Stimulated activated naive CD8-positive, alpha-beta T cell treated with anti-CD3 and anti-CD28 coated beads, Interleukin-15, amount 100 ng/mL, for 72 hours (primary cell): ENCODE data around the gene PCA3.
"Not testable (repeated sequence)": the region's sequence is repeated elsewhere in the genome, so short reads cannot be mapped to it uniquely, and the experiment has no call there.

ENCODE experiments used
- ATAC-seq: fragments of 150-1000 bp; cut with Tn5 transposase; 2 replicates; pipeline ENCODE4 v1.10.0; 2021; ENCODE audit warnings: mild to moderate bottlenecking, moderate library complexity
- DNase-seq, 2 donors: peaks; one replicate each; pipeline ENCODE4 v3.0.0; 2021 to 2022
- H3K27ac Mint-ChIP-seq, 2 donors: one replicate each; pipeline ENCODE4 v1.8.0; 2022; ENCODE audit warnings: mild to moderate bottlenecking in 2 of 2, mixed read lengths in 2 of 2, moderate library complexity in 2 of 2
- H3K27me3 Mint-ChIP-seq: one replicate; pipeline ENCODE4 v1.8.0; 2022; ENCODE audit warnings: mixed read lengths
- H3K4me1 Mint-ChIP-seq: one replicate; pipeline ENCODE4 v1.8.0; 2022; ENCODE audit warnings: mild to moderate bottlenecking, mixed read lengths
- H3K4me3 Mint-ChIP-seq, 2 donors: one replicate each; pipeline ENCODE4 v1.8.0; 2022; ENCODE audit warnings: mild to moderate bottlenecking in 2 of 2, mixed read lengths in 2 of 2, moderate library complexity in 1 of 2
- H3K9me3 Mint-ChIP-seq, 2 donors: one replicate each; pipeline ENCODE4 v1.8.0; 2022; ENCODE audit warnings: mixed read lengths in 2 of 2

PCA3 gene

DNA sequence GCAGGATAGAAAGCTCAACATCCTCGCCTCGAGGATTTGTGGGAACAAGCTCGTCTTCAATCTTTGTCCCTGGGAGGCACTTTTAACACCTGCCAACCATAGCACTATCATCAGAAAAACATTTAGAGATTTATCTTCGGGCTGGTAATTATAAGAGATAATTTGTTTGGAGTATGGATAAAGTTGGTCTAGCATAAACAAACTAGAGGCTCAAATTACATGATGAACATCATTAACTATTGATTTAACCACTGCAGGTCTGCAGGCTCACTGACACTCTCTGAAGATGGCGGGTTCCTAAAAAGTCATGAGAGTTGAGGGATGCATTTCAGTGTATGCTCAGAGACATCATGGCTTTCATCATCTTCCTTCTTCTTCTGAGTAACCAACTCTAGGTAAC is 25.8 kb upstream of the PCA3 start:
- Mint-ChIP-seq H3K4me1 (no peaks in the 10 kb centered on the region), H3K4me3 (no peak overlapping the region), H3K9me3 (peaks cover 12 to 17% of the 10 kb centered on the region in 2 donors), H3K27ac (no peak overlapping the region), H3K27me3 (peaks cover 14% of the 10 kb centered on the region)
- ATAC-seq (no peak), DNase-seq (no peak)

DNA sequence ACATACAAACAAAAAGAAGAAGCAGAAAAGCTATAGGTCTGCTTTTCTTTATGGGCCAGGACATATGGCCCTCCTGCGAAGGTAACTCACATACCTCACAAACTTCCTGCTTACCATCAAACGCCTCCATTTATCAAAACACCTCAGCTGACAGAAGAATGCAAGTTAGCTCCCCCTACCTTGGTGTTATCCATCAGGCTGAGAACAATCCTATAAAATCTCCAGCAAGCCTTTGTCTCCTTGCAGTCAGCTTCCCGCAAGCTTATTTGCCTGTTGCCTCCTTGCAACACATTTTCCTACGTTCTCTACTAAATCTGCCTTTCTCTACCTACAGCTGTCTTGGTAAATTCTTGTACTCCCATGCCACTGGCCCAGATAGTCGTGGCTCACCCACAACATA is 22.7 kb upstream of the PCA3 start:
- DNase-seq (no peak), ATAC-seq (no peak)
- H3K4me1 Mint-ChIP-seq: peaks cover 6% of the 10 kb centered on the region
- no peak overlapping the region for H3K4me3 Mint-ChIP-seq
- H3K9me3 Mint-ChIP-seq: peaks cover 12 to 17% of the 10 kb centered on the region in 2 donors
- peaks cover 6% of the 10 kb centered on the region for H3K27me3 Mint-ChIP-seq
- no peak overlapping the region for H3K27ac Mint-ChIP-seq

DNA sequence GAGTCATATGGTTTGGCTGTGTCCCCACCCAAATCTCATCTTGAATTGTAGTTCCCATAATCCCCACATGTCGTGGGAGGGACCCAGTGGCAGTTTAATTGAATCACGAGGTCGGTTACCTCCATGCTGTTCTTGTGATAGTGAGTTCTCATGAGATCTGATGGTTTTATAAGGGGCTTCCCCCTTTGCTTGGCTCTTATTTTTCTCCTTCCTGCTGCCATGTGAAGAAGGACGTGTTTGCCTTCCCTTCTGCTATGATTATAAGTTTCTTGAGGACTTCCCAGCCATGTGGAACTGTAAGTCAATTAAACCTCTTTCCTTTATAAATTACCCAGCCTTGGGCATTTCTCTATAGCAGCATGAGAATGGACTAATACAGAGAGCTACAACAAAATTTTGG is 21.3 kb upstream of the PCA3 start:
- H3K4me1 Mint-ChIP-seq, DNase-seq, H3K27me3 Mint-ChIP-seq, H3K27ac Mint-ChIP-seq, ATAC-seq, H3K4me3 Mint-ChIP-seq: not testable (repeated sequence)
- peaks cover 12 to 17% of the 10 kb centered on the region in 2 donors for H3K9me3 Mint-ChIP-seq

- H3K9me3 Mint-ChIP-seq: peaks cover 12 to 17% of the 10 kb centered on the region in 2 donors
- H3K27me3 Mint-ChIP-seq: peaks cover 6% of the 10 kb centered on the region
- ATAC-seq (no peak), DNase-seq (no peak)
- H3K4me3 Mint-ChIP-seq: no peak overlapping the region
- peaks cover 6% of the 10 kb centered on the region for H3K4me1 Mint-ChIP-seq
- H3K27ac Mint-ChIP-seq: no peak overlapping the region
These were observed 20.3 kb upstream of the PCA3 start for GRCh38 chr9:76743931-76744330.

DNA sequence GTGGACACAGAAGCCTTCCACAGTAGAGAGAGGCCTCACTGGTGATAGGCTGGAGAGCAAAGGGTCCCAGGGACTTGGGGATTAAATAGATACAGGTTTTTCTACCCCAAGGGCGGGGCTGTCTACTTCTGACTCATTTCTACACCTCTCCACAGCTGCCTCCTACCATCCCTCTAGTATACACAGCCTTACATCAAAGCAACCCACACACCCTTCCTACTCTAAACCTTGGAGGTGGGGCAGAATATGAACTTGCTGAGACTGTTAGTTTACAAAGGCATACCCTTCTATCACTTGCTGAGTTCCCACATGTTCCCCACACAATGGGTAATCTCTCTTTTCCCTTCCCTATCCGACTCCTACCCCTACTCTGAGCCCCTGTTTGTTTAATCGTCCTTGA is 19.9 kb upstream of the PCA3 start:
- peaks cover 6% of the 10 kb centered on the region for H3K27me3 Mint-ChIP-seq
- H3K9me3 Mint-ChIP-seq: peaks cover 12 to 17% of the 10 kb centered on the region in 2 donors
- H3K27ac Mint-ChIP-seq: no peak overlapping the region
- H3K4me3 Mint-ChIP-seq: no peak overlapping the region
- peak; percentile 45 for ATAC-seq
- DNase-seq: no peak
- peaks cover 6% of the 10 kb centered on the region for H3K4me1 Mint-ChIP-seq

DNA sequence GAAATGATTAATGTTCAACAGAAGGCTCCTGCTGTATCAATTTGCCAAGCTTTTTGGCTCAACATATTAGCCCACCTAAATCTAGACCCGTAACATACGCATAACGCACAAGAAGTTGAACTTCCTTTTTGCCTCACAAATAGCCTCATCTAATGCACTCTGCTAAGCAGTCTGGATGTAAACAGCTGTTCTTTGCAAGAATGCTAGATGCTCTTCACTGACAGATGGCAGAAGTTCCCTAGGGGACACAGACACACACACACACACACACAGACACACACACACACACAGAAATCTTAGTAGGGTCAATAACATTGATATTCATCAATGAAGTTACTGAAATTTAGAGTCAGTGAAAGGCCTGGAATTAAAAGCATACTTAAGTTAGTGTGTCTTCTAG is 13.2 kb upstream of the PCA3 start:
- H3K27ac Mint-ChIP-seq: no peak overlapping the region
- H3K4me1 Mint-ChIP-seq: no peaks in the 10 kb centered on the region
- H3K27me3 Mint-ChIP-seq: no peaks in the 10 kb centered on the region
- ATAC-seq (no peak), DNase-seq (no peak)
- no peak overlapping the region for H3K4me3 Mint-ChIP-seq
- no peaks in the 10 kb centered on the region for H3K9me3 Mint-ChIP-seq

GRCh38 chr9:76756268-76756640 is 8.0 kb upstream of the PCA3 start:
- peaks cover 7% of the 10 kb centered on the region for H3K27me3 Mint-ChIP-seq
- ATAC-seq: no peak
- DNase-seq: no peak
- H3K4me1 Mint-ChIP-seq: no peaks in the 10 kb centered on the region
- H3K9me3 Mint-ChIP-seq: no peaks in the 10 kb centered on the region
- H3K27ac Mint-ChIP-seq: no peak overlapping the region
- no peak overlapping the region for H3K4me3 Mint-ChIP-seq

DNA sequence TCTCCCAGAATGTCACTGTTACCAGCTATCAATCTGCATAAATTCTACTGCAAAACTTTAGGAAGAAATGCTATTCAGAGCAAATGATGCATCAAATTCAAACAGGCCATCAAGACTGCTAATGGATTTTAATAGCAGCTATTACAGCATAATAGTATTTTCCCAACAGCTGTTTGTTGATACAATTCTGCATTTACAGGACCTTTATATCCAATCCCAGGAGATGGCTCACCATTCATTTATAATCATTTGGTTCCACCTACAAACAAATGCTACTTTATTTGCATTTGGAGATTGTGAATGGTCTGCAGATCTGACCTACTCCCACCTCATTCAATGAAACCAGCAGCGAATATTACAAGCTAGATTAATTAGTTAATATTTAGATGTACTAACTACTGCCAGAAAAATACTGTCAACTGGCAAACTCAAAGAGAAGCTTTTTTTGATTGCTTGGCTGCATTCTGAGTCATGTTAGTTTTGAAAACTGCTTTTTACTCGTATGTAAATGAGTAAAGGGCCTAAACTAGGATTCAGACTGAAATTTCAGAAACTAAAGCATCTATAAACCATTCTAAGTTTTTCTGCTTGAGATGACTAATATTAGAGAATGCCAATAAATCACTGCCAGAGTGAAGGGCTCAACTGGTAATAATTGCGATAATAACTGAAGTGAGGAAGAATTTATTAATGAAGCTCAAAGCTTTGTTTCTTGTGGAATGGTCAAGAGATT is 7.1 kb upstream of the PCA3 start:
- Mint-ChIP-seq H3K4me3 (no peak overlapping the region), H3K27ac (no peak overlapping the region), H3K4me1 (no peaks in the 10 kb centered on the region), H3K27me3 (peaks cover 7% of the 10 kb centered on the region), H3K9me3 (no peaks in the 10 kb centered on the region)
- no peak for ATAC-seq
- DNase-seq: no peak

DNA sequence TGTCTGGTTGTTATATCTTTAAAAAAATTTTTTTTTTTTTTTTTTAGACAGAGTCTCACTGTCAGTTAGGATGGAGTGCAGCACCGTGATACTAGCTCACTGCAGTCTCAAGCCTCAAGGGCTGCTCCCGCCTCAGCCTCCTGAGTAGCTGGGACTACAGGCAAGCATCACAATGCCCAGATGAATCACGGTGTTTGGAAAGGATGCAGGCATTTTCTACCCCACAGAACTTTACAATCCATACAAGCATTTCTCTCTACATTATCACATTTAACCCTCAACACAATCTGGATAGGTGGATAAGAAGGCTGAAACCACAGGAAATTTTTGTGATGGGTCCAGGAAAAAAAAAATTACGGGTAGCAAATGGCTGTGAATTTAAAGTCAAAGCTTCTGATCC is 5.8 kb upstream of the PCA3 start:
- H3K27me3 Mint-ChIP-seq: peaks cover 7% of the 10 kb centered on the region
- no peaks in the 10 kb centered on the region for H3K9me3 Mint-ChIP-seq
- DNase-seq (no peak), ATAC-seq (no peak)
- H3K4me1 Mint-ChIP-seq: no peaks in the 10 kb centered on the region
- H3K27ac Mint-ChIP-seq: no peak overlapping the region
- no peak overlapping the region for H3K4me3 Mint-ChIP-seq

DNA sequence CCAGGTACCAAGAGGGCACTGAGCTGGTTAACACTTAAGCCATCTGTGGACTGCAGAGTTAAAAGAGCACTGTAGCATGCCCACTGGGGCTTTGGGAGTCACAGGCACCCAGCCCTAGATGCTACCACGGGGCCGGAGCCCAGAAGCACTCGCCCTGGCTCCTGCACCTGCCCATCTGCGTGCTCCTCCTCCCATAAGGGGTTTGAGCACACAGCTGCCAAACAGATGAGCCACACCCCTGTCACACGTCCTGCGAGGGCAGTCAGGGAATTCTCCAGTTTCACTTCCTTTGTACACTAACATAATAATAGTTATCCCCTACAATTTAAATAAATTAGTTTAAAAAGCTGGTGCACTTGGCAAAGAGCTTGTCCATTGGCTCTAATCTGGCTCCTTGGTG is 4.5 kb upstream of the PCA3 start:
- Mint-ChIP-seq H3K4me3 (no peak overlapping the region), H3K27me3 (peaks cover 7% of the 10 kb centered on the region), H3K4me1 (no peaks in the 10 kb centered on the region), H3K9me3 (no peaks in the 10 kb centered on the region), H3K27ac (peak overlapping the region in 1 of 2 donors; percentile 59)
- DNase-seq: no peak
- no peak for ATAC-seq

- H3K27ac Mint-ChIP-seq: no peak overlapping the region
- ATAC-seq: no peak
- no peak overlapping the region for H3K4me3 Mint-ChIP-seq
- H3K9me3 Mint-ChIP-seq: no peaks in the 10 kb centered on the region
- H3K27me3 Mint-ChIP-seq: peaks cover 7% of the 10 kb centered on the region
- no peaks in the 10 kb centered on the region for H3K4me1 Mint-ChIP-seq
- no peak for DNase-seq
These were observed 2.8 kb upstream of the PCA3 start for GRCh38 chr9:76761448-76761847.

- ATAC-seq (no peak), DNase-seq (no peak)
- Mint-ChIP-seq H3K27me3 (no peaks in the 10 kb centered on the region), H3K9me3 (no peaks in the 10 kb centered on the region), H3K4me1 (no peaks in the 10 kb centered on the region), H3K4me3 (no peak overlapping the region), H3K27ac (no peak overlapping the region)
These were observed 1.9 kb downstream of the PCA3 start for GRCh38 chr9:76766126-76766525.

DNA sequence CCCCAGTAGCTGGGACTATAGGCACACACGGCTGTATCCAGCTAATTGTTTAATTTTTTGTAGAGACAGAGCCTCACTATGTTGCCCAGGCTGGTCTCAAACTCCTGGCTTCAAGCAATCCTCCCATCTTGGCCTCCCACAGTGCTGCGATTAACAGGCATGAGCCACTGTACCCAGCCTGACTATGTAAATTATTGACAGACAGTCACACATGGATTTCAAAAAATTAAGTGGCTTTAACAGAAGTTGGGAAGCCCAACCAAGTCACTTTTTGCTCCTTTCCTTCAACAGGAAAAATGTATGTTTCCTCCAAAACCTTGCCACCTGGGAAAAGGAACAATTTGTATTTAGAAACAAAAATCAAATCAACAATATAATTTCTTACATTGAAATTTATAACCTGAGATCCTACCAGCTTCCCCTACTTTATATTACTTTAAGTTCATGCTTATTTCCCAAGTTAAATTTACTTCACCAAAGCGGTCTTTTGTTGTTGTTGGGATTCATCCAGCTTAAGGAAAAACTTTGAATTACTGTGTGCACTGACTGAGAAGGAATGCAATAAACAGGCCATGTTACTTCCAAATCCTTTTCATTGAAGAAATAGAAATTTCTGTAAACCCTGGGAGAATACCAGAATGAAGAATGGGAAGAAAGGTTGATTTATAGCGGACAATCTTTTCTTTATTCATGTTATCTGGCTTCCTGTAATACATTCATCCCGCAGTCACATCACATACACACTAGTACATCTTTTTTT is 8.6 kb downstream of the PCA3 start:
- no peak for ATAC-seq
- no peak overlapping the region for H3K4me3 Mint-ChIP-seq
- DNase-seq: no peak
- H3K27me3 Mint-ChIP-seq: no peaks in the 10 kb centered on the region
- no peak overlapping the region for H3K27ac Mint-ChIP-seq
- no peaks in the 10 kb centered on the region for H3K4me1 Mint-ChIP-seq
- H3K9me3 Mint-ChIP-seq: no peaks in the 10 kb centered on the region

DNA sequence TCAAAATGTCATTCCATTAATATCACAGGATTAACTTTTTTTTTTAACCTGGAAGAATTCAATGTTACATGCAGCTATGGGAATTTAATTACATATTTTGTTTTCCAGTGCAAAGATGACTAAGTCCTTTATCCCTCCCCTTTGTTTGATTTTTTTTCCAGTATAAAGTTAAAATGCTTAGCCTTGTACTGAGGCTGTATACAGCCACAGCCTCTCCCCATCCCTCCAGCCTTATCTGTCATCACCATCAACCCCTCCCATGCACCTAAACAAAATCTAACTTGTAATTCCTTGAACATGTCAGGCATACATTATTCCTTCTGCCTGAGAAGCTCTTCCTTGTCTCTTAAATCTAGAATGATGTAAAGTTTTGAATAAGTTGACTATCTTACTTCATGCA is 20.6 kb downstream of the PCA3 start:
- no peak for ATAC-seq
- Mint-ChIP-seq H3K27me3 (peaks cover 17% of the 10 kb centered on the region), H3K4me1 (no peaks in the 10 kb centered on the region), H3K4me3 (no peak overlapping the region), H3K9me3 (no peaks in the 10 kb centered on the region), H3K27ac (peak overlapping the region in 1 of 2 donors; percentile 30)
- DNase-seq: no peak

DNA sequence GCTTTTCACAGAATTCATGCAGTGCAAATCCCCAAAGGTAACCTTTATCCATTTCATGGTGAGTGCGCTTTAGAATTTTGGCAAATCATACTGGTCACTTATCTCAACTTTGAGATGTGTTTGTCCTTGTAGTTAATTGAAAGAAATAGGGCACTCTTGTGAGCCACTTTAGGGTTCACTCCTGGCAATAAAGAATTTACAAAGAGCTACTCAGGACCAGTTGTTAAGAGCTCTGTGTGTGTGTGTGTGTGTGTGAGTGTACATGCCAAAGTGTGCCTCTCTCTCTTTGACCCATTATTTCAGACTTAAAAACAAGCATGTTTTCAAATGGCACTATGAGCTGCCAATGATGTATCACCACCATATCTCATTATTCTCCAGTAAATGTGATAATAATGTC is 21.3 kb downstream of the PCA3 start:
- no peaks in the 10 kb centered on the region for H3K4me1 Mint-ChIP-seq
- H3K9me3 Mint-ChIP-seq: no peaks in the 10 kb centered on the region
- H3K27me3 Mint-ChIP-seq: peaks cover 17% of the 10 kb centered on the region
- no peak overlapping the region for H3K27ac Mint-ChIP-seq
- no peak overlapping the region for H3K4me3 Mint-ChIP-seq
- ATAC-seq (no peak), DNase-seq (no peak)

DNA sequence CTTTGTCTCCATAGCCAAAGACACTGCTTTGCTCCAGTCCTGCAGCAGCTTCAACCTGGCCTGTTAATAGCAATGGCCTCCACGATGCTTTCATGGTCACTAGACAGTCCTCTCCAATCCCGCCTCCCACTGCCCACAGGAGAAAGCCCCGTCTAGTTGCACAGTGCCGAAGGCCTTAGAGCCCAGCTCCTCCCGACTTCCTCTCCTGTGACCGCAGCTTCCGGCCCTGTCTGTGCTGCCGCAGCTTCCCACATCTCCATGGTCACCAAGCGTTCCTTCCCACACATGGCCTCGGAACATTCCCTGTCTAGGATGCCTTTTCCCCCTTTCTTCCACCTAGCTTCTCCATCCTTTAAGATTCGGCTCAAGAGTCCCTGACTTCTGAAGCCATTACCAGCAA is 23.4 kb downstream of the PCA3 start:
- H3K9me3 Mint-ChIP-seq: no peaks in the 10 kb centered on the region
- H3K4me3 Mint-ChIP-seq: no peak overlapping the region
- H3K27ac Mint-ChIP-seq: no peak overlapping the region
- H3K4me1 Mint-ChIP-seq: no peaks in the 10 kb centered on the region
- H3K27me3 Mint-ChIP-seq: peaks cover 17% of the 10 kb centered on the region
- ATAC-seq (no peak), DNase-seq (no peak)

- H3K27ac Mint-ChIP-seq: no peak overlapping the region
- H3K4me1 Mint-ChIP-seq: no peaks in the 10 kb centered on the region
- no peak for ATAC-seq
- H3K27me3 Mint-ChIP-seq: peaks cover 17% of the 10 kb centered on the region
- H3K4me3 Mint-ChIP-seq: no peak overlapping the region
- no peak for DNase-seq
- no peaks in the 10 kb centered on the region for H3K9me3 Mint-ChIP-seq
These were observed 25.6 kb downstream of the PCA3 start for GRCh38 chr9:76789840-76790239.
